HG03039 (cell line): ENCODE results near the gene PNPLA1.

ENCODE experiments used
- ATAC-seq: cut with Tn5 transposase; IDR thresholded peaks from one replicate; pipeline ENCODE4 v1.9.1; 2021; ENCODE audit warnings: mild to moderate bottlenecking, moderate library complexity; ENCODE audit not compliant: unreplicated experiment

The PNPLA1 gene

DNA sequence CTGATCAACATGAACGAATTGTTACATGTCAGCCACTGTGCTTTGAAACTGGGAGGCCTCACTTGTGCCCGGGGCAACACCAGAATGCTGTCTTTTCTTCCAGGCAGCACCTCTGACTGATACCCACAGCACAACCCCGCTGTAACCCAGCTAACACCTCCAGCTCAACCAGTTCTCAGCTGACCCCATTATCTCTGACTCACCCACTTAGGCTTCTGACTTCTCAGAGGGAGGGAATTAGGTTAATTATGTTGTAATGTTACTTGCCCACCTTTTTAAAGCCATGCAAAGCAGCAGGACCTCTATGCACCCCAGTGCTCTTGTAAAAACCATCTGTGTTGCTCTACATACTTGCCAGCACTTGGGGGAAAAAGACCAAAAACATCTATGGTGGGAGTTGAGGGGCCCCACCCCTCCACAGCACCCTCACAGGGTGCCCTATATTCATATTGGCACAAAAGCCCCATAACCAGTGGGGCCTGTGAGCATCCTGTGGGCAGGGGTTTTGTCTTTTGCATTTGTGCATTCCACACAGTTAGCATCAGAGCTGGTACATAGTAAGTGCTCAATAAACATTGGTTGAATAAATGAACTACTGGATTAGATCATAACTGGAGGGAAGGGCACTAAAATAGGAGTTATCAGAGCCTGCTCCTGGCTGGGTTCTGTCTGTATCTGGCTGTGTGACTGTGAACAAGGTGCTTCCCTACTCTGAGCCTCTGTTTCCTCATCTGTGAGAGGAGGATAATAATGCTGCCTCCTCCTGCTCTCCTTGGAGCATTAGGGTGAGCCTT, 44.6 kb downstream of the PNPLA1 start:
- no peak for ATAC-seq

DNA sequence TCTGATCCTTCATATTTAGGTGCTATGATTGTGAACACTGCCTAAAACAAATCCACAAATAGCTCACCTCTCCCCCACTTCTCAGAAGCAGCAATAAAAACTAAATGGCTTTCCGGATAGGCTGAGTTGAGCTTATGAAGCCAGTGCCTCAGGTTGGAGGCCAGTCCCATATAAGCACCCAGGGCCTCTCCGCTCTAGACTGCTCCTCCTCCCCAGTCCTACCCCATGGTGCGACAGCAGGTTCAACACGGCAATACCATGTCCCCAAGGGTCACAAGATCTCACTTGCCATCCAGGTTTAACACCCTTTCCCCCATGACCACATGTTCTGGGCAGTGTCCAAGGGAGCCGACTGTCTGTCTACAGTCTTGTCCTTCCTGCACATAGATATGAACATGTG, 46.1 kb downstream of the PNPLA1 start:
- no peak for ATAC-seq

DNA sequence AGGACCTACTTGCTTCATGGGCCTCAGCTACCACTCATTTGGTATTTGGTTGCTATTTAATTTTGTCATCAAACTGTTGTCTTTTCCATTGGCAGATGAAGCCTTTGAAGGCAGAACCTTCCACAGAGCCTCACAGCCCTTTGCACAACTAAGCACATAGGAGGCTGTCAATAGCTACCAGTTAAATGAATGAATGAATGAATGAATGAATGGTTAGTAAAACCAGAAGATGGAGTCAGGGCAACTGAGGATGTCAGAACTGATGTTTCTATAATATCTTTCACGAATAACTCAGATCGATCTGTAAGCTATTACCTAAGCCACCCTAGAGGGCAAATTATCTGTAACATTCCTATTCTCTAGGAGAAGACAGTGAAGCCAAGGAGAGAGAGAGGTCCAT, 47.8 kb downstream of the PNPLA1 start:
- ATAC-seq = no peak

DNA sequence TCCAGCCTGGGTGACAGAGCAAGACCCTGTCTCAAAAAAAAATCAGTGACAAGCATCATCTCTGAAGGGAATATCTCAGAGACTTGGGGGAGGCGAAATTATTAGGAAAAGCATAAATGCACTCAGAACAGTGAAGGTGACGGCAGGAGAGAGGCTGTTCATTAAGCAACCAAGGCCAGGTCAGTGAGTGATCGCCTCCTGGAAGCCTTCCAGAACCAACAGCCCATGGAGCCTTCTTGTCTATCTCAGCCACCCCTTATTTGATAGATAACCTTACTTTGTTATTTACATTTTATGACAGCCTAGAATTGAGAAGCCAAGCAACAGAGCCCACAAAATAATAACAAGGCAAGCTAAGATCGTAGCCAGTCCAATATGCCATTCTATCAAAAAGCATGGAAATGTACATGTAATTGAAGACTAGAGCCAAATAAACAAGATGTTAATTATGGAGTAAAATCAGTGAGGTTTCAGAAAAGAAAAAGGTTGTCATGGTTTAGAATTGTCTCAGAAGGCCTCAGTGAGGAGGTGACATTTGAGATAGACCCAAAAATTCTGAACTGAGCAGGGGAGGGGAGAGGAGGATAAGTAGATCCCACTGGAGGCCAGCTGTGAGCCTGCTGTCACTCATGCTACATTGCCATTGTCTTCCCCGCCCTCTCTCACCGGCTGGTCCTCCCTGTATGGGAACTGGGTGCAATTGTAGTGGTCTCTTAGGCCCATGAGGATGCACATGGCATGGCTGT, 49.0 kb downstream of the PNPLA1 start:
- no peak for ATAC-seq

DNA sequence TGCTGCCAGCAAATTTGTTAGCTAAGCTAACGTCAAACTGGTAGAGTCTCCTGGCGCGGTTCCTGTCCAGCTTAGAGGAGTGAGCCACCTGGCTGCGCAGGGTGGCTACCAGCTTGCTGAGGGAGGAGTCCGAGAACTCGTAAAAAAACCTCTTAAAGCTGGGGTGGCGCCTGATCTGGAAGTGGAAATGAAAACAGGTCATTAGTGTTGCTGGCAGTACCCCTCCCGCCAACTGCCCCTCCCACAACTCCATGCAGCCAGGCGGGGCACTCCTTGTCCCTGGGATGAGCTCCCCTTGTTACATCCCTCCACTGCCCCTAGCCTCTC, 49.5 kb downstream of the PNPLA1 start:
- no peak for ATAC-seq

DNA sequence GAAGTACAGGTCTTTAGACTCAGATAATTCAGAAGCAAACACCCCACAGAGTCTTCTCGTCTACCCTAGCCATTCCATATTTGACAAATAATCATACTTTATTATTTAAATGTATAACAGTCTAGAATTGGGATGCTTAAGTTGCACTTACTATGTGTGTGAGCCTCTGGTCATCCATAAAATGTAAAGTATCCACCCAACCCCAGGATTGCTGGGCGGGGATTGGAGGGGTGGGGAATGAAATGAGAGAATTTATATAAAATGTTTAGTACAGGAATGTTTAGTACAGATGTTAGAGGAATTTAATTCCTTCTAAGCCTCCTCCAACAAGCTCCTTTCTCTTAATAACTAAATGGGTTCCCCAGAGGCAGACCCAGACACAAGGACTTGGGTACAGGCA, 50.0 kb downstream of the PNPLA1 start:
- ATAC-seq = no peak

DNA sequence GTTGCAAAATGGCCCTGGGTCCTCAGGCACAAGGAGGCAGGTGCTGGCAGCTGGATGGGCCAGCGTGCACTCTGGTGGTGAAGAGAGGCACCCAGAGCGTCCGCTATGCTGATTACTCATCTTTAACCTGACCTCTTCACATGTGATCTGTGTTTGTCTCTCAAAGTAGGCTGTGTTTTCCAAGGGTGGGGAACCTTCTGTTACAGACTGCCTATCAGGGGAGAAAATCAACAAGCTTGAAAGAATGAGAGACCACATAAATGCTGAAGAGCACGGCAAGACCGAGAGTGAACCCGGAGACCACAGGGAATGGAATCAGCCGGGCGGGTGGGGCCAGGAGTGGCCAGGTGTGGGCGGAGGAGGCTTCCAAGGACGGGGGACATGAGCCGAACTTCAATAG, 50.6 kb downstream of the PNPLA1 start:
- ATAC-seq = no peak

DNA sequence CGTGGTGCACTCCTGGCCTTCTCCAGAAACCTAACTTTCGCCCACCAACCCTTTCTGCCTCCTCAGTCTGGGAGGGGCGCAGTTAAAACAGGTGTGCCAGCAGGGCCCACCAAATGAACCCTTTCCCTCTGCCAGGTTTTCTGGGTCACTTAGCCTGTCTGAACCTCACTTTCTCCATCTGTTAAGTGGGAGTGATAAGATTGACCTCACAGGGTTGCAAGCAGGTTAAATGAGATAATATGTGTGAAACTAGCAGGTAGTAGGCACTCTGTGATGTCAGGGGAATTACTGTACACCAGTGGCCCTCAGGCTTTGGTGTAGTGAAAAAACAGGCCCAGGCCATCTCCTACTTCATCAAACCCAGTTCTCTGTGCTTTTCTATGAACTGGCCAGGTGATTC, 52.7 kb downstream of the PNPLA1 start:
- ATAC-seq = no peak

DNA sequence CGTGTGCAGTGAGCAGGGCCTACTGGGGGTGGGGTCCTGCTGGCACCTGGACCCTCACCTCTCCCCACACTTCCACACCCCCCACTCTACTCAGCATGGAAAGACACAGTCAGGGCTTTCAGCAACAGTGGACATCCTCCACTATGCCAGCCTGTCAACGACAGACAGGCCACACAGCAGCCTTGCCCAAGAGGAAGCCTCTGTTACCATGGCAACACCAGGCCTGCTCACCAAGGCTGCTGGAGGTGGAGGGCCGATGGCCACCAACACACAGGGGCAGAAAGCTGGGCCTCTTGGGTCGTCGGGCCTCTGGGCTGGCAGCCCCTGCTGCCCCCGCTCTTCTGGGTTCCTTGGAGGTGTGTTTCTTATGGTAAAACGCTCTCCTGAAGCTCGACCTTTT, 53.2 kb downstream of the PNPLA1 start:
- no peak for ATAC-seq

DNA sequence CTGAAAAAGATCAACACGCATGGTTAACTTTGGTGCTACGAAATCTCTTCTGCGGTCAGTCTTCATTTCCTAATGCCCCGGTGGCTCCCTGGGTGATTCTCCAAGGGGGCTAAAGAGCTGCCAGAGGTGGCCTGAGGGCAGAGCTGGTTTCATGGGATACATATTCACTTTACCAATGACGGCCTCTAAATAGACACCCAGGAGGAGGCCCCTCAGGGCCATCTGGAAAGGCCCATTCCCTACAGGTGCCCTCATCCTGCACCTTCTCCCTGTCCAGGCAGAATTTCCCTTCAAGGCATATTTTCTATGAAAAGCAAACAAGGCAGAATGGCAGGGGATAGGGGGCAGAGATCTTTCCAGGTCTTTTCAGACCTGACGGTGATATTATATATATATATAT, 54.3 kb downstream of the PNPLA1 start:
- no peak for ATAC-seq

DNA sequence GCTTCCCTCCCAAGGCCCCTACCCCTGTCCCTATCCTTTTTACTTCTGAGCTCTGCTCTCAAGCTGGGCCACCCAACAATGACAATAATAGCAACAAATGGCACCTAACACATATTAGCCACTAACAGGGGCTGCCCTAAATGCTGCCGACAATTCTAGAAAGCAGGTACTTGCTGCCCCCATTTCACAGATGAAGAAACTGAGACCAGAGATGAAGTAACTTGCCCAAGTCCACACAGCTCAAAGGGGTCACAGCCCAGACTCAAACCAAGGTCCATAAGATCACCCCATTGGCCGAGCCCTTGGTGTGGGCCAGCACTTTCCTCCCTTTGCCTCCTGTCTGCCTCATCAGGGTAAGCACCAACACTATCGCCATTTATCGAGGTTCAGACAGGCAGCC, 54.9 kb downstream of the PNPLA1 start:
- ATAC-seq = no peak

DNA sequence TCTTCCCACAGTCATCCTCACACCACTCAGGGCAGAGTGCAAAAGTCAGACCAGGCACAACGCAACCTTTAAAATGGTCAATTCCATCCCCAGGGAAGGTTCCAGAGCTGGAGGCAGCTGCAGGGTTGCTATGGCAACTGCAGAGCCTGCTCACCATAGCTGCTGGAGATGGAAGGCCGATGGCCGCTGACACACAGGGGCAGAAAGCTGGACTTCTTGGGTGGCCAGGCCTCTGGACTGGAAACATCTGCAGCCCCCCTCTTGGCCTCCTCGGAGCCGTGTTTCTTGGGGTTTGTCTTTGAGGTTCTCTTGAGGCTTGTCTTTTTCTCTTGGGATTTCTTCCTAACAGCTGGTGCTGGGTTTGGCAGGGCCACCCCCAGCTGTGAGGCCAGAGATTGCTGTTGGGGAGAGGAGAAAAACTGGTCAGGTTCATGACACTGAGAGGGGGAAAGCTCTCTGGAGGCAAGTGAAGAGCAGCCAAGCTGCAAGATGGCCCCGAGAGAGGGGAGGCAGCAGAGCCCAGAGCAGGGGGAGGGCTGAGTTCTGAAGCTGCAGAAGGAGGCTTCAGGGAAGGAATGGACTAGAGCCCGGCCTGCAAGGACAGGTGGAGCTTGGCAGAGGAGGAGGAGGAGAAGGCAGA, 56.6 kb downstream of the PNPLA1 start:
- ATAC-seq = no peak

DNA sequence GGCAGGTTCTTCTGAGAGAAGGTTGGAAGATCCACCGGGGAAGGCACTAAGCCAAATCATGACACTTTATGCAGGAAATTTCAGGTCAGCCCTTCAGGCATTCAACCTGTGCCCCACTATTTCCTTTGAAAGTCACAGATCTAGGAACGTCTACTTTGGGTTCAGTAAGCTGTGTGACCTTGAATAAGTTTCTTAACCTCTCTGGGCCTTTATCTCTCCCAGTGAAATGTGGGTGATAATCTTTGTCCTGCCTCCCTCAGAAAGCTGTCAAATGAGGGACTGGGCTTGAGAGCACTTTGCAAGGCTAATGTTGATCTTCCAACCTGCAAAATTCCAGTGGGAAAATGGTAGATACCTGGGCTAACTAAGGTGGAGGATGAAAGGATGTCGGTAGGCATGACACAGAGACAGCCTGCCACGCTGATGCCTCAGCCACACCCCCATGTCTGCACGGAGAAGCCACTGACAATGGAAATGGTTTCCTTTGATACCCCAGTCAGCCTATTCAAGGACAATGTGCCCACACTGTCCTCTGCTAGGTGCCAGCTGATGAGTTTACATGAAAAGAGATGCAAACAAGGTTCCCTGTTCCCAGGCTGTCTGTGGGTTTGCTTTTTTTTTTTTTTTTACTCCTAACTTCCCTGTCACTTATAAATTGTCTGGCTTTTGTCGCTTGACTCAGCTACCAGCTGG, 57.5 kb downstream of the PNPLA1 start:
- no peak for ATAC-seq

DNA sequence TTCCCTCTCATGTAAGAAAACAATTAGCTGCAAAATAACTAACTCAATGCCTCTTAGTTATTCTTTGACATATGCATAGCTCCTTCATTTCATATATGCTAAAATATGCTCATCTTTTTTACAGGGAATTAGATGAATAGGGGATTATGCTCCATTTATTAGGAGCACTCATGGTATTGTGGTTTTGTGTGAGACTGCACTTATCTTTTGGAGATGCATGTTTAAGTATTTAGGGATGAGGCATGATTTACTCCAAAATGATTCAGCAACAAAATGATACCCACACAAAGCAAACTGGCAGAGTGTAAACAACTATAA, 58.0 kb downstream of the PNPLA1 start:
- no peak for ATAC-seq

DNA sequence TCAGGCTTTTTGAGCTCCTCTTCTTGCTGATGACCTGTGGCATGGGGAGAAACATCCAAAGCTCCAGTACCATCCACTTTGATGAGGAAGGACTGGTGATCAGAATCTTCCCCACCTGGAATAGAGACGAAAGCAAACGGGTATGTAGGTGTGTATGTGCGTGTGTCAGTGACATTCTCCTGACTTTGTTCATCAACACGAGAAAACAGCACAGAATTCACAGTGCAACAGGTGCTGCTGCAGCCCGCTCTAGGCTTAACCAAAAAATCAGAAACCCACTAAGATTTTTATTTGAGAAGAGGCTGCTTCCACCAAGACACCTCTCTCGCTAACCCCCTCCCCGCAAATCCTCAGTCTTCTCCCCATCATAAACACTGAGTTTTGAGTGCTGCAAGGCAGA, 58.7 kb downstream of the PNPLA1 start:
- ATAC-seq = no peak

DNA sequence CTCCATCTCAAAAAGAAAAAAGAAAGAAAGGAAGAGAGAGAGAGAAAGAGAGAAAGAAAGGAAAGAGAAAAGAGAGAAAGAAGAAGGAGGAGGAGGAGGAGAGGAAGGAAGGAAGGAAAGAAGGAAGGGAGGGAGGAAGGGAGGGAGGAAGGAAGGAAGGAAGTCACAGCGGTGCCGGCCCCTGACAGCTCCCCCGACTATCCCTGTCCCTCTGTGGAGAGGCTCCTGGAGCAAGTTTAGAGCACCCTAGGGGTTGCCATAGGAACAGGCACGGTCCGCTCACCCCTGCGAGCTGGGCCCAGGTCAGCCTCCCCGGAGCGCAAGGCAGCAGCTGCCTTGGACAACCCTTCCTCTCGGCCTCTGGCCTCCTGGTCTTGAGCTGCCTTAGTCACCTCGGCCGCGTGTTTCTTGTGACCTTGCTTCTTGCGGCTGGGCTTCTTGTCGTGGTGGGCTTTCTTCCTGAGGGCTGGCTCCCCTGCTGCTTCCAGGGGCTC, 60.0 kb downstream of the PNPLA1 start:
- no peak for ATAC-seq

DNA sequence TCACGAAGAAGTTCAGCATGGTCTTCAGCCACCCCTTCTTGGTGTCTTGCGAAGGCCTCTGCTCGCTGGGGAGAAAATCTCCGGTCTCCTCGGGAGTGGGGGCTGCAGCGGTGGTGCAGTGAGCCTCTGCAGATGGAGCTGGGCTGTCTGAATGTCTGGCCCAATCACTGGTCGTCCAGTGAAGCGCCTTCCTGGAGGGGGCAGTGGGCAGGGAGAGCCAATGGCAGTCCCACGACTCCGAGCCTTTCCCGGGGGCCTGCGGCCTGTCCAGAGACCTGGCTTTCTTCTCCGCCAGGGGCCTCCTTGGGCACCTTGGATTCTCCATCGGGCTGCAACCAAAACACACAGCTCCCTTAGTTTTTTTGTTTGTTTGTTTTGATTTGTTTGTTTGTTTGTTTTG, 60.5 kb downstream of the PNPLA1 start:
- no peak for ATAC-seq

DNA sequence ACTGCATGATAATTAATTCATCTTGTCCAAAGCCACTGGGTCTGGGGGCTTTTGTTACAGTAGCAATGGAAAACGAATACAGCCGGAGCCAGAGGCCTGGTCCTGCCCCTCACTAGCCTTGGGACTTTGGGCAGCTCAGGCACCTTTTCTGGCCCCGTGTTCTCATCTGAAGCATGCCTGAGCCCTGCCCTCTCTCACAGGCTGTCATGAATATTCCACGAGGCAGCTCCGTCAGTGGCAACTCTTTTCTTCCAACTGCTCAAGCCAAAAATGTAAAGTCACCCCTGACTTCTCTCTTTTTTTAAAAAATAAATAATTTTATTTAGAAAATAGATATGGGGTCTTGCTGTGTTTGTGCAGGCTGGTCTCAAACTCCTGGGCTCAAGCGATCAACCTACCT, 61.5 kb downstream of the PNPLA1 start:
- no peak for ATAC-seq

DNA sequence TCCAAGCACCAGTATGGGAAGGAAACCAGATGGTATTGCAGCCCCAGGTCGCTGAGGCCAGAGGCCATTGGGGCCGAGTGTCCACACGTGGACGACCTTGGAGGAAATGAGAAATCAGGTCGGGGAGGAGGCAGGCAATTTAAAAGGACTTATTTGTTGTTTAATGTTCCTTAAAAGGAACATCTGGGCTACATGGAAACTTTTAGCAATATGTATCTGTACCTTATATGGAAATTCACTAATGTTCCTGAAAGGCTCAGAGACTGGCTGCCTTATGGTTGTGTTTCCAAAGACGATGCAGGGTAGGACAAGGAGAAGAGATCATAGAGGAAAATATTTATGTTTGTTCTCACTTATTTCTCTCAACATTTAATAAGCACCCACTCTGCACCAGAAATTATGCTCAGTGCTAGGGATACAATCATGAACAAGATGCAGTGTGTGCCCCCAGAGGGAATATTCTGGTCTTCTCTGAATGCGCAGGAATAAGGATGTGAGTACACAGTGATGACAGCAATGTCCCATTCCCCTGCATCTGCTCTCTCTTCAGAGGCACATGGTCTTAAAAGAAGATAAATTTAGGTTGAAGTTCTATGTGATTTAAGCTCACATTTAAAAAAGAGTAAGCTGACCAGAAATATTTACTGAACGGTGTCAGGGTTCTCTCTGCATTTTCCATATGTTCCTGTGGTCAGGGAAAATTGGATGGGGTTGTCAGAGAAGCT, 63.5 kb downstream of the PNPLA1 start:
- ATAC-seq = no peak

DNA sequence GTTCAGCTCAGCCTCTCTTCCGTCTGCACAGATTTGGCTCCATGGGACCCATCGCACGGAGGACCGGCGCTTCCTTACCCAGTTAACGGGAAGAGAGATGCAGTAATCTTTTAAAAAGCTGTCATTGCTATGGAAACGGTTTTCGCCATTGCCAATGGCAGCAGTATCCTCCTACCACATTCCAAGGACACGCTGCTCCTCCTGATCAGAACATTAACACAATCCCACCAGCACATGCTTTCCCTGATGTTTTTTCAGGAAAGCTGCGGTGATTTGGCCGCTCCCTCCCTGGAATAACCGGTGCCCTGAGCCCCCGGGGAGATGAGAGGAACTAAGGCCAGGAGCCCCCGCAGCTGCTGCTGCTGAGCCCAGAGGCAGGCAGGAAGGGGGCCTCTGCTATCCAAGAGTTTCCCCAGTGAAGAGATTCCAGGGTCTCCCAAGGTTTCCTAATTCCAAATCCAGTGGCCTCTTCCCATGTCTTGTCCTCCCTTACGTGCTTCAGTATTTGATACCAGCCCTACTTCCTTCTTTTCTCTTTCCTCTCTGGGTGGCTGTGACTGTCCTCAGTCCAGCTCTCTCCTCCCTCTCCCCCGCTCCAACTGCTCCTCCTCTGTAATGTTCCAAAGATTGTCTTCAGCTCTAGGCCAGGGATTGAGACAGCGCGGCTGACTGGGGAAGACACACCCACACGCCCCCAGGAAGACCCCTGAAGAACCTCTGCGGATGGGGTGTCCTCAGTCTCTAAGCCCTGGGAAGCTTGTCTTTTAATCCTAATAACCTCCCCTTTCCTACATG, 64.3 kb downstream of the PNPLA1 start:
- ATAC-seq = no peak
